CD4-positive, alpha-beta T cell treated with Interleukin-4 for 1 hour (primary cell): ENCODE results near the gene GAS7.
"Not testable (repeated sequence)": the region's sequence is repeated elsewhere in the genome, so short reads cannot be mapped to it uniquely, and the experiment has no call there.

Experiments used
- DNase-seq, 2 donors: peaks; one replicate each; pipeline ENCODE4 v3.0.0-alpha.2; 2020 to 2022

GAS7 gene

GRCh38 chr17:10013365-10014112 lies 184.9 kb downstream of the GAS7 start:
- DNase-seq = peak; percentile 10 to 58

DNA sequence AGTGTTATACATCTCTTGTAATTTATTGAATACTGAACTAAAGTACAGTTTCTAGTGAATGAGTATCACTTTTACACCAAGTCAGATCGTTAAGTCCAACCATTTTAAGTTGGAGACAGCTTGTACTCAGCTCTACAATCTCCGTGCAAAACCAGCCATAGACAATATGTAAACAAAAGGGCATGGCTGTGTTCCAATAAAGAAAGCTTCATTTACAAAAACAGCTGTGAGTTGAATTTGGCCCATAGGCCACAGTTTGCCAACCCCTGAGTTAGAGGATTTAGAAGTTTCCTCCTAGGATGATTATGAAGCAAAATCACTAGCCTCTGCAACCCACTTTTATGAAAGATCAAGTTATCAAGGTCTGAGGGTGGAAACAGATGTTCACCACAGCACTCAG lies 187.7 kb downstream of the GAS7 start:
- DNase-seq = no peak

DNA sequence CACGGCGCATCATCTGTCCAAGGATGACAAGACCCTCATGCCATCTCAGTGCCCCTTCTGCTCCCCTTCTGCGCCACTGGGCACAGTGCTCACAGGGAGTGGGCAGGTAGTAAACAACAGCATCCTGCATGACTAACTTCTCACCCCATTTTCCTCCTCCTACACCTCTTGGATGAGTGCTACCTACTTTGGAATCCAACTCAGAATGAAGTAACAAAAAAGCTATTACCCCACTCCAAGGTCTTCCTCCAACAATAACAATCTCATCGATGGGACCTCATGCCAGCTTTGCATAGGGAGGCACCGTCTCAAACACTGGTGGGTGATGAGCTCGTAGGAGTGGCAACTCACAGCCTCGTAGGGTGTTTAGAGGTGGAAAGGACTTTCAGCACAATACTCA lies 194.7 kb downstream of the GAS7 start:
- DNase-seq = no peak

- not testable (repeated sequence) for DNase-seq
Observed at GRCh38 chr17:10002567-10003360, 195.6 kb downstream of the GAS7 start.

- no peak for DNase-seq
Observed at GRCh38 chr17:10001306-10001873, 197.0 kb downstream of the GAS7 start.

- no peak for DNase-seq
Observed at GRCh38 chr17:9999919-10000695, 198.3 kb downstream of the GAS7 start.

GRCh38 chr17:9998060-9998459 lies 200.3 kb downstream of the GAS7 start:
- no peak for DNase-seq

DNA sequence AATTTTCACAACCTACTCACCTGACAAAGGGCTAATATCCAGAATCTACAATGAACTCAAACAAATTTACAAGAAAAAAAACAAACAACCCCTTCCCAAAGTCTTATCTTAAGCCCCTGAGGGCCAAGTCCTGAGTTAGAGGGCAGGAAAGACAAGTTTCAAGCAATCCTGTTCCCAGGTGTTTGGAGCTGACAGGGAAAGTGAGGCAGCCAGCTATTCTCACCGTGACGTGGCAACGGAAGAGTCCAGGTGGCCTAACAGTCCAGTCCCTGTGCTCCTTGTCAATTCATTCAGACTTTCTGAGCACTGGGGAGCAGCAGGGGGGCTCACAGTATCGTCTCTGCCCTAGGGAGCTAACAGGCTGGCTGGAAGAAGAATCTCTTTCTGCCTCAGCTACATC lies 203.6 kb downstream of the GAS7 start:
- no peak for DNase-seq

GRCh38 chr17:9991796-9992195 lies 206.6 kb downstream of the GAS7 start:
- no peak for DNase-seq

DNA sequence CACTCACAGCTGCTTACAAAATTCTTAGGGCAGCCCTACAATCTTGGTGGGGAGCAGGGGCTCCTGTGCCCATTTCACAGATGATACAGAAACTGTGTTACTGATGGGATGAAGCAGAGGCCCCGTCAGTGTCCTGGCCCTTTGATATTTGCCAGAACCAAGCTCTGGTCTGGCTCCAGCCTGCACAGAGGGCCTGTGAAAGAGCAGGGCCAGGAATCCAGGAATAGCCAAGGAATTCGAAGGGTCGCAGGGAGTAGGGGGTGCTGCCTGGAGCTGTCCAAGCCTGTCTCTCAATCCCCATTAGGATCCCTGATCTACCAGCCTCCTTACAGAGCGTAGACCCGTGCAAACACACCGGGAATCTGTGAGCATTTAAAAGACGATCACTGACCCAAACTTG lies 207.1 kb downstream of the GAS7 start:
- DNase-seq = no peak

DNA sequence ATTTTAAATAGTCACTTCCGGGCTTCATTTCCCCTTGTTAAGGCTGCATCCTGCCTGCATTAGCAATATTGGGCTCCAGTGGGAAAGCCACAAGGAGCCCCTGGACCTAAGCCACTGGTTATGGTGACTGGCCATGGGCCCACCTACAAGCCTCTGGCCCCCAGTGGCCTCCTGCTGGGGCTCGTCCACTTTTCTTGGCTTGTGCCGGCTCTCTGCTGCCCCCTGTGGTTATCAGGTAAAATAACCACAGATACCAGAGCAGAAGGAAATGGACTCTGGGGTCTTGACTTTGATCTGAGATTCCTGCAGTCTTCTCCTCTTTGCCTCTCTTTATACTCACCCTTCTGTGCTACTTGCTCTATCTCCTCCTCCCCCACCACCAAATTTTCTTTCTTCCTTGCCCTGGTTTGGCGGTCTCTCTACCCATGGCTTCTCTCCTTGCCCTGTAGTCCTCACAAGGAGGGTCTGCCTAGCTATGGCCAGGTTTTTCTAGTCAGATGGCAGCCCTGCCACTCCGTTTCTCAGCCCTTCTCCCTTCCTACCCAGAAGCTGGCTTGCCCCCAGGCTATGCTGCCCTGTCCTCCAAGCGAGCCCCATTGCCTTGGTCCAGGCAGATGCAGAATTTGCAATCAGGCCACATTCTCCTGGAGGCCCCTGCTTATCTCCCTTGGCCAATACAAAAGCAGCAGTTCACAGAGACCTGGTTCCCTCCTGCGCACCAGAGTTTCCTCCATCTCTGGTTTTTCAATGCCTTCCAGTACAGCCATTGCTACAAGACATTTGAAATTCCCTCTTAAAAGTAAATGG lies 210.4 kb downstream of the GAS7 start:
- peak; percentile 28 to 37 for DNase-seq

DNA sequence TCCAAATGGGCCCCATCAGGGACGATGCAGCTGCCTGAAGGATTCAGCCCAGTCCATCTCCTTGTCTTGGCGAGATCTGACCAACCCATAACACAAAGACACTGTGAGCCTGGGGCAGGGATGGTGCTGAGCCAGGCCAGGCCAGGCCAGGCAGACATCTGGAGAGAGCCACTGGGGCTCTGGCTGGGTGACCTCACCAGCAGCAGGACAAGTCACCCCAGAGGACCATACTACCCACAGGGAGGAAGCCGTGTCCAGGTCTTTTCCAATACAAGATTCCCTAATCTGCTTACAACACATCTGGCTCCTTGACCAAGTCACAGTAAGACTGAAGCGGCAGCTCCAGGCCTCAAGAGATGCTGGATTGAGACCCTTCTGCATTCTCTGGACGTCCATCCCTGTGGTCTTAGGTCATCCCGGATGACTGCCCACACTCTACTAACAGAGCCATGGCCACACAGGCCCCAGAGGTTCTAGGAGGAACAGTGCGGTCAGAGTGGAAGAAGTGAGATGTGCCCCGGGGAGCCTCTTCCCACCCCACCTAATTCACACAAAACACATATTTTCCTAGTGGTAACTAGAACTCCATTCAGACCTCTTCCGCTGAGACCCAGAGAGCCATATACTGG lies 211.5 kb downstream of the GAS7 start:
- DNase-seq = no peak

- no peak for DNase-seq
Observed at GRCh38 chr17:9985646-9986045, 212.8 kb downstream of the GAS7 start.

DNA sequence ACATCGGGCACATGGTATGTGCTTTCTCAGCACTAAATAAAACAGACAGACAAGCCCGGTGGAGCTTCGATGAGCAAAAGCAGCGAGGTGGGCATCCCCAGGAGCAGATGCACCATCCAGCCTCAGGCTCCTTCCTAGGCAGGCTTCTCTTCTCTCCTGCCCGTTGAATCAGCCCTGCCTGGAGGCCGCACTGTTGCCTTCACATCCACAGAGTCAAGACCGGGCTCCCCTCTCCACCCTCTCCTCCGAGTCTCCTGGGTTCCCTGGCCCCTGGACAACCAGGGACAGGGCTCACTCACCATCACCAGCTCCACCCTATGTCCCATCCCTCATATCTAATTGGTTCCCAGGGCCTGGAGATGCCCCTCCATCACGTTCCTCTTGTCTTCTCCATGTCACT lies 213.6 kb downstream of the GAS7 start:
- no peak for DNase-seq

DNA sequence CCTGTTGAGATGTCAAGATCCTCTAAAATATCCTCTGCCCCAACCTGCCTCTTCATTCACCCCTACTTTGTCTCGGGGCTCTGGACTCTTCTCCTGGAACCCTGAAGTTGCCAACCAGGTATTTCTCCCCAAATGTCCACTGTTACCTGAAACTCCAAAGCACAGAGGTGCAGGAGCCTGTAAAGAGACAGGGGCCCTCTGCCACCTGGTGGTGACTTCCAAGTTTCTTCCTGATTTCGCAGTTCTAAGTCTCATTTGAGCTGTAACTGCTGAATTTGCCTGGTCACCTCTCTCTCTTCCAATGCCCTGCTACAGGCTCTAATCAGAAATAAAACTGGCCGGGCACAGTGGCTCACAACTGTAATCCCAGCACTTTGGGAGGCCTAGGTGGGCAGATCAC lies 216.2 kb downstream of the GAS7 start:
- no peak for DNase-seq

GRCh38 chr17:9981344-9981915 lies 217.0 kb downstream of the GAS7 start:
- no peak for DNase-seq

DNA sequence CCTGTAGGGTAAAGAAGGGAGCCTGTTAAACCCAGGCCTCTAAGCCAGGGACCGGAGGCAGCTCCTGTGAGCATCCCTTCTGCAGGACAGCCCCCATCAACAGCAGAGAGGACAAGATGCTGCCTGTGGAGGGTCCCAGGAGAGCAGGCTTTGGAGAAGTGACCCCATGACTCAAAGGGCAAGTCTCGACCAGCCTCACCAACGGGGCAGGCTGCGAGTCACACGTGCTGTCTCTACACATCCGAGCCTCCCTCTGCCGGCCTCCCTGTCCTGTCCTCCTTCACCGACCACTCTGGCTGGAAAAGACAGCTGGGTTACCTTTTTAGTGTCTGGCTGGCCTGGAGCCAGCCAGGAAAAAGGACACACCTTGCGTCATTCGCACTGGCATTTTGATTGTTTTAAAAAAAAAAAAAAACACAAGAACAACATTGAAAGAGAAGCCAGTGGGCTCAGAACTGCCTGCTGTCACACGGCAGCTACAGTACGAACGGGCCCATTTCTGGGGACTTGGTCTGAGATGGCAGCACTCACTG lies 218.9 kb downstream of the GAS7 start:
- DNase-seq = no peak

- DNase-seq = no peak
Observed at GRCh38 chr17:9977180-9977575, 221.2 kb downstream of the GAS7 start.

DNA sequence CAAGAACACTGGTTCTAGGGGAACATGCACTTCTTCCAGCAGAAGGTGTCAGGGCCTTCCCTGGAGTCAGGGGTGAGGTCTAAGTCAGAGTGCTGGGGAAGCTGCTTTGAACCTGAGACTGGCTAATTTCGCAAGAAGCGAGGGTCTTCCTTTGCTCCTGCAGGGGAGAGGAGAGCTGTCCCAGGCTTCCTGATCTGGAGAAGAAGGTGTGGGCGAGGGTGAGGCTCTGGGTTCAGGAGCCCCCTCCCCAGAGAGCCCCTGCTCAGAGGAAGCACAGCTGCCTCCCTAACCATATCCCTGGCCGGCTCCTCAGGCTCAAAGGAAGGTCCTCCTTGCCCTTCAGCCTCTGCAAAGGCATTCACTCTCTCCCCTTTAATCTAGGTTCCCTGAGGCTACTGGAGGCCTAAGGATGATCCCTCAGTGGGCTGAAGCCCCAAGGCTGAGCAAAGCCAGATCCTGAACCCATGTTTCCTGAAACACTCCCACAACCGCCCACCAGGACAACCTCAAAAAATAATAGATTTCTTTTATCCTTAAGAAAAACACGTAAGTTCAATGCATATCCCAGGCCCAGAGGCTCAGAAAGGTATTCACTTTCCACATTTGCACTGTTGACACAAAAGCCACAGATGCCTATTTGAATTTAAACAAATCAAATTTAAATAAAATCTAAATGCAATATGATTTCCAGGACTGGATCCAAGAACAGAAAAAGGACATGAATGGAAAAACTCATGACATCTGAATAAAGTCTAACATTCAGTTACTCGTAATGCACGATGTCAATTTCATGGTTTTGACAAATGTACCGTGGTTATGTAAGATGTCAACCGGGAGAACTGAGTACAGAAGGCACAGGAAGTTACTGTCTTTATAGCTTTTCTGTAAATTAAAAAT lies 221.9 kb downstream of the GAS7 start:
- no peak for DNase-seq
